Progenitor cell of endocrine pancreas (in vitro differentiated cells): Measurements from ENCODE around the gene C5. TPM values are rescaled to one million over a fixed set of nuclear protein-coding genes. Genes with fewer than 3 reads are reported as not detected.
A peak's percentile ranks its signal among the peaks of the same experiment; 100 is the strongest.
"Not testable (repeated sequence)": the region's sequence is repeated elsewhere in the genome, so short reads cannot be mapped to it uniquely, and the experiment has no call there.

ENCODE experiments used
- DNase-seq: peaks from one replicate; pipeline ENCODE4 v3.0.0; 2021; ENCODE audit warnings: low spot score; ENCODE audit not compliant: unreplicated experiment
- H3K27ac Mint-ChIP-seq: 2 replicates; pipeline ENCODE4 v1.8.0; 2021; ENCODE audit warnings: mild to moderate bottlenecking, moderate library complexity, mixed read lengths
- H3K27me3 Mint-ChIP-seq: 2 replicates; pipeline ENCODE4 v1.8.0; 2021; ENCODE audit warnings: mixed read lengths
- H3K36me3 Mint-ChIP-seq: 2 replicates; pipeline ENCODE4 v1.8.0; 2022; ENCODE audit warnings: mixed read lengths; ENCODE audit not compliant: insufficient read depth
- H3K4me1 Mint-ChIP-seq: 2 replicates; pipeline ENCODE4 v1.8.0; 2021; ENCODE audit warnings: low read depth, mixed read lengths
- H3K4me3 Mint-ChIP-seq: 2 replicates; pipeline ENCODE4 v1.8.0; 2021; ENCODE audit warnings: low read depth, mild to moderate bottlenecking, moderate library complexity, mixed read lengths
- H3K9me3 Mint-ChIP-seq: 2 replicates; pipeline ENCODE4 v1.8.0; 2021; ENCODE audit warnings: low read depth, mixed read lengths
- CTCF ChIP-seq: fragments of 200-600 bp; sonication (generic); IDR thresholded peaks from one replicate; pipeline ENCODE4 v1.5.0; 2021; ENCODE audit warnings: antibody characterized with exemption, mild to moderate bottlenecking; ENCODE audit not compliant: unreplicated experiment
- total RNA-seq: library from RNA; stranded (reverse); gene quantifications from 2 replicates; pipeline ENCODE4 v1.2.1, GENCODE V29; 2021

Gene C5
- total RNA-seq, 1 donor from 2014 or later, result 47.1 TPM

GRCh38 chr9:121029469-121029868 lies 20.6 kb downstream of the C5 start:
- no peak for TF ChIP-seq CTCF
- H3K4me1 Mint-ChIP-seq, result peaks cover 3% of the 10 kb centered on the region
- H3K27ac Mint-ChIP-seq, result no peak overlapping the region
- no peak overlapping the region for H3K4me3 Mint-ChIP-seq
- DNase-seq, result no peak
- no peaks in the 10 kb centered on the region for H3K27me3 Mint-ChIP-seq
- peaks cover 3% of the 10 kb centered on the region for H3K9me3 Mint-ChIP-seq
- peaks cover 19% of the 10 kb centered on the region for H3K36me3 Mint-ChIP-seq

- not testable (repeated sequence) for H3K4me1 Mint-ChIP-seq, H3K27ac Mint-ChIP-seq, H3K9me3 Mint-ChIP-seq, H3K4me3 Mint-ChIP-seq, DNase-seq, H3K27me3 Mint-ChIP-seq
- peaks cover 20% of the 10 kb centered on the region for H3K36me3 Mint-ChIP-seq
These were observed 21.8 kb downstream of the C5 start for GRCh38 chr9:121028285-121028684.

- H3K27me3 Mint-ChIP-seq, result no peaks in the 10 kb centered on the region
- H3K4me3 Mint-ChIP-seq, result no peak overlapping the region
- no peak for TF ChIP-seq CTCF
- no peak for DNase-seq
- H3K36me3 Mint-ChIP-seq, result peaks cover 23% of the 10 kb centered on the region
- H3K4me1 Mint-ChIP-seq, result peaks cover 3% of the 10 kb centered on the region
- H3K9me3 Mint-ChIP-seq, result peaks cover 3% of the 10 kb centered on the region
- H3K27ac Mint-ChIP-seq, result peak overlapping the region; percentile 12
These were observed 23.3 kb downstream of the C5 start for GRCh38 chr9:121026768-121027167.

GRCh38 chr9:121026260-121026691 lies 23.8 kb downstream of the C5 start:
- no peak for DNase-seq
- H3K4me1 Mint-ChIP-seq, result peaks cover 3% of the 10 kb centered on the region
- H3K36me3 Mint-ChIP-seq, result peaks cover 23% of the 10 kb centered on the region
- H3K9me3 Mint-ChIP-seq, result peaks cover 3% of the 10 kb centered on the region
- no peak overlapping the region for H3K4me3 Mint-ChIP-seq
- H3K27me3 Mint-ChIP-seq, result no peaks in the 10 kb centered on the region
- peak overlapping the region; percentile 12 for H3K27ac Mint-ChIP-seq
- TF ChIP-seq CTCF, result no peak

GRCh38 chr9:121024237-121024636 lies 25.8 kb downstream of the C5 start:
- DNase-seq, result no peak
- Mint-ChIP-seq H3K27ac (no peak overlapping the region), H3K9me3 (peaks cover 3% of the 10 kb centered on the region), H3K4me3 (no peak overlapping the region), H3K36me3 (peaks cover 29% of the 10 kb centered on the region), H3K27me3 (no peaks in the 10 kb centered on the region), H3K4me1 (peaks cover 3% of the 10 kb centered on the region)
- TF ChIP-seq CTCF, result no peak

GRCh38 chr9:121023064-121023463 lies 27.0 kb downstream of the C5 start:
- Mint-ChIP-seq H3K9me3 (peaks cover 3% of the 10 kb centered on the region), H3K4me3 (no peak overlapping the region), H3K4me1 (peaks cover 3% of the 10 kb centered on the region), H3K27me3 (no peaks in the 10 kb centered on the region), H3K36me3 (peaks cover 23% of the 10 kb centered on the region), H3K27ac (no peak overlapping the region)
- no peak for DNase-seq
- peak; percentile 30 for TF ChIP-seq CTCF
